NCI-H1930 (cell line): Measurements from ENCODE around the gene SPNS2.

Experiments used
- DNase-seq, 2 experiments: peaks; one replicate each; lab custom pipeline; 2025; lab: John Stamatoyannopoulos, UW

The SPNS2 gene

GRCh38 chr17:4550534-4551039 is 51.9 kb downstream of the SPNS2 start:
- no peak for DNase-seq

GRCh38 chr17:4551141-4551540 is 52.5 kb downstream of the SPNS2 start:
- no peak for DNase-seq

GRCh38 chr17:4551796-4552525 is 53.3 kb downstream of the SPNS2 start:
- DNase-seq: no peak

- no peak for DNase-seq
These were observed 55.0 kb downstream of the SPNS2 start for GRCh38 chr17:4553669-4554068.

GRCh38 chr17:4554441-4554996 is 55.8 kb downstream of the SPNS2 start:
- DNase-seq: no peak

- DNase-seq: peak; percentile 89 to 95
These were observed 56.5 kb downstream of the SPNS2 start, which contains the start of gene MYBBP1A for GRCh38 chr17:4554997-4555799. TSS of gene MYBBP1A (minus strand) at chr17:4555384. CDS start at chr17:4555324, 60 bp downstream.

GRCh38 chr17:4555873-4556759 is 57.4 kb downstream of the SPNS2 start:
- DNase-seq: no peak

- no peak for DNase-seq
These were observed 58.3 kb downstream of the SPNS2 start for GRCh38 chr17:4556996-4557395.

- no peak for DNase-seq
These were observed 59.1 kb downstream of the SPNS2 start for GRCh38 chr17:4557626-4558346.

GRCh38 chr17:4558347-4558971 is 59.8 kb downstream of the SPNS2 start:
- no peak for DNase-seq

GRCh38 chr17:4559139-4559791 is 60.6 kb downstream of the SPNS2 start:
- no peak for DNase-seq

- DNase-seq: no peak
These were observed 61.3 kb downstream of the SPNS2 start for GRCh38 chr17:4559966-4560365.

- DNase-seq: no peak
These were observed 61.7 kb downstream of the SPNS2 start, which contains the start of gene GGT6 for GRCh38 chr17:4560421-4560820. TSS of gene GGT6 (minus strand) at chr17:4560577. CDS start at chr17:4560521, 56 bp downstream.

GRCh38 chr17:4560837-4561256 is 62.2 kb downstream of the SPNS2 start:
- DNase-seq: no peak

- no peak for DNase-seq
These were observed 63.6 kb downstream of the SPNS2 start for GRCh38 chr17:4562015-4562969.

- peak; percentile 67 for DNase-seq
These were observed 66.8 kb downstream of the SPNS2 start for GRCh38 chr17:4565209-4566141.

- peak; percentile 35 to 58 for DNase-seq
These were observed 68.1 kb downstream of the SPNS2 start for GRCh38 chr17:4566785-4567184.

- DNase-seq: no peak
These were observed 70.9 kb downstream of the SPNS2 start for GRCh38 chr17:4569591-4569990.
